ENCODE results near the gene GRM4. TPM values are rescaled to one million over a fixed set of nuclear protein-coding genes. Genes with fewer than 3 reads are reported as not detected.

GRM4 gene
- total and polyA plus RNA-seq, 9 of the 15 experiments (the other 6 are each of a cell fraction or from before 2014, with no cell fraction given): 0.18 TPM; not detected in 8

DNA sequence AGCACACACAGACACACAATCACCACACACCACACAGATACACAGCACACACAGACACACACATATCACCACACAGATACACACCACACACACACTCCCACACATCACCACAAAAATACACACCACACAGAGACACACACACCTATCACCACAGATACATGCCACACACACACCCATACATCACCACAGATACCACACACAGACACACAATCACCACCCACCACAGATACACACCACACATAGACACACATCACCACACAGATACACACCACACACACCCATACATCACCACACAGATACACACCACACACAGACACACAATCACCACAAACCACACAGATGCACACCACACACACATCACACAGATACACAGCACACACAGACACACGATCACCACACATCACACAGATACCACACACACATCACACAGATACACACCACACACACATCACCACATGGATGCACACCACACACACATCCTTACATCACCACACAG, 74.0 kb downstream of the GRM4 start:
- DNase-seq (ENCODE audit: extremely low read depth in 1 of 4, low spot score in 3 of 4): no peak
- 0% methylated on average over 1 of the region's 1 CpG for WGBS (ENCODE audit: insufficient coverage, low coverage, missing lambda C conversion rate)
- Histone ChIP-seq H3K9me3 (replicated peaks; ENCODE audit: control insufficient read depth, insufficient read depth, low read depth, low read length) (peaks cover 10% of the 10 kb centered on the region), H3K9me1 (ENCODE audit: control insufficient read depth, insufficient read depth, low read length) (no peaks in the 10 kb centered on the region), H2AFZ (ENCODE audit: low read depth, low read length) (no peak overlapping the region), H3K79me2 (ENCODE audit: control insufficient read depth, insufficient read depth, low read length) (no peaks in the 10 kb centered on the region), H3K27me3 (ENCODE audit: control insufficient read depth in 2 of 2, insufficient read depth in 2 of 2, low read length in 2 of 2) (peaks cover 5 to 60% of the 10 kb centered on the region in 2 experiments; a peak in 4 of 5 replicates), H4K20me1 (replicated peaks; ENCODE audit: control insufficient read depth, insufficient read depth, low read length) (peaks cover 12% of the 10 kb centered on the region), H3K4me2 (ENCODE audit: insufficient read depth, low read length) (no peak overlapping the region), H3K36me3 (ENCODE audit: control insufficient read depth, insufficient read depth, low read length) (no peaks in the 10 kb centered on the region), H3K27ac (ENCODE audit: extremely low read depth, low read depth, low read length) (no peak overlapping the region), H3K4me1 (replicated peaks in 1 of 2; ENCODE audit: control insufficient read depth in 2 of 2, insufficient read depth in 2 of 2, low read length in 2 of 2) (peaks cover 0 to 16% of the 10 kb centered on the region in 2 experiments; a peak in 1 of 5 replicates), H3K4me3 (no peak overlapping the region), H3K9ac (ENCODE audit: insufficient read depth in 1 of 2, low read depth in 2 of 2, low read length in 2 of 2) (no peak overlapping the region)
- no TSS peak for BruUV-seq (replicated peaks)
- no peak for ATAC-seq
- CTCF ChIA-PET (ENCODE audit: low intra/inter-chr PET ratio): no interaction called here
- POLR2A ChIA-PET: no interaction called here
- in situ Hi-C loops (cut with MboI) (no loop called here), intact Hi-C loops (cut with micrococcal nuclease) (no loop called here)
- FAIRE-seq: peak; percentile 94
- TF ChIP-seq EP300 (IDR thresholded peaks at IDR 0.05; ENCODE audit: low read length): no peak
- peak; percentile 58 for TF ChIP-seq PHF20 (IDR thresholded peaks at IDR 0.05; ENCODE audit: partially characterized antibody)
- TF ChIP-seq HLTF (IDR thresholded peaks at IDR 0.05): no peak
- no peak for TF ChIP-seq RFX1 (IDR thresholded peaks at IDR 0.05)
- TF ChIP-seq, protein P1, sequence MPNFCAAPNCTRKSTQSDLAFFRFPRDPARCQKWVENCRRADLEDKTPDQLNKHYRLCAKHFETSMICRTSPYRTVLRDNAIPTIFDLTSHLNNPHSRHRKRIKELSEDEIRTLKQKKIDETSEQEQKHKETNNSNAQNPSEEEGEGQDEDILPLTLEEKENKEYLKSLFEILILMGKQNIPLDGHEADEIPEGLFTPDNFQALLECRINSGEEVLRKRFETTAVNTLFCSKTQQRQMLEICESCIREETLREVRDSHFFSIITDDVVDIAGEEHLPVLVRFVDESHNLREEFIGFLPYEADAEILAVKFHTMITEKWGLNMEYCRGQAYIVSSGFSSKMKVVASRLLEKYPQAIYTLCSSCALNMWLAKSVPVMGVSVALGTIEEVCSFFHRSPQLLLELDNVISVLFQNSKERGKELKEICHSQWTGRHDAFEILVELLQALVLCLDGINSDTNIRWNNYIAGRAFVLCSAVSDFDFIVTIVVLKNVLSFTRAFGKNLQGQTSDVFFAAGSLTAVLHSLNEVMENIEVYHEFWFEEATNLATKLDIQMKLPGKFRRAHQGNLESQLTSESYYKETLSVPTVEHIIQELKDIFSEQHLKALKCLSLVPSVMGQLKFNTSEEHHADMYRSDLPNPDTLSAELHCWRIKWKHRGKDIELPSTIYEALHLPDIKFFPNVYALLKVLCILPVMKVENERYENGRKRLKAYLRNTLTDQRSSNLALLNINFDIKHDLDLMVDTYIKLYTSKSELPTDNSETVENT (CRISPR knock-in tag; IDR thresholded peaks at IDR 0.05): no peak
- no peak for TF ChIP-seq IRF2 (CRISPR knock-in tag; IDR thresholded peaks at IDR 0.05)
- TF ChIP-seq, protein P2, sequence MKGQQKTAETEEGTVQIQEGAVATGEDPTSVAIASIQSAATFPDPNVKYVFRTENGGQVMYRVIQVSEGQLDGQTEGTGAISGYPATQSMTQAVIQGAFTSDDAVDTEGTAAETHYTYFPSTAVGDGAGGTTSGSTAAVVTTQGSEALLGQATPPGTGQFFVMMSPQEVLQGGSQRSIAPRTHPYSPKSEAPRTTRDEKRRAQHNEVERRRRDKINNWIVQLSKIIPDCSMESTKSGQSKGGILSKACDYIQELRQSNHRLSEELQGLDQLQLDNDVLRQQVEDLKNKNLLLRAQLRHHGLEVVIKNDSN (CRISPR knock-in tag; IDR thresholded peaks at IDR 0.05): no peak
- 0 out of 2 replicates have a peak, but pooled peaks have one; percentile 10 for TF ChIP-seq ZC3H4 (CRISPR knock-in tag; IDR thresholded peaks at IDR 0.05; ENCODE audit: borderline replicate concordance)
- TF ChIP-seq RNF219 (CRISPR knock-in tag; IDR thresholded peaks at IDR 0.05): no peak
- TF ChIP-seq CBX1 (IDR thresholded peaks at IDR 0.05; ENCODE audit: low read depth): peak; percentile 60; the same call in 1 of the 2 replicates
- 0 out of 3 replicates have a peak, but pooled peaks of 1 of the 2 experiments have one; percentile 24 for TF ChIP-seq CBX3 (IDR thresholded peaks at IDR 0.05; ENCODE audit: borderline replicate concordance in 1 of 2, low read length in 2 of 2)
